Measurements from ENCODE around the gene GPR15LG.
"Not testable (repeated sequence)": the region's sequence is repeated elsewhere in the genome, so short reads cannot be mapped to it uniquely, and the experiment has no call there.

GPR15LG gene

GRCh38 chr10:84173501-84173929 is at the start of gene GPR15LG:
Gene GPR15LG, plus strand, starts transcription at chr10:84173801. Its CDS starts 51 bp downstream, at chr10:84173852.
- Histone ChIP-seq H3K27me3 (replicated peaks; ENCODE audit: insufficient read depth, low read length) (no peaks in the 10 kb centered on the region), H3K9ac (ENCODE audit: low read length) (no peak within 1 kb of the TSS), H2AFZ (ENCODE audit: low read length) (peak within 1 kb of the TSS; percentile 53; the same call in 1 of the 2 replicates), H3K9me2 (replicated peaks; ENCODE audit: insufficient read depth, low read length) (no peaks in the 10 kb centered on the region), H4K20me1 (ENCODE audit: insufficient read depth, low read length) (no peaks in the 10 kb centered on the region), H3K4me1 (ENCODE audit: low read length) (peaks cover 19% of the 10 kb centered on the region; the same call in 1 of the 2 replicates), H3K27ac (ENCODE audit: low read length) (no peak within 1 kb of the TSS), H3K36me3 (replicated peaks; ENCODE audit: insufficient read depth, low read length) (no peaks in the 10 kb centered on the region), H3K9me3 (replicated peaks; ENCODE audit: insufficient read depth, low read length) (no peaks in the 10 kb centered on the region), H3K4me3 (ENCODE audit: low read length) (no peak within 1 kb of the TSS), H3F3A (ENCODE audit: insufficient read depth, low read length) (no peaks in the 10 kb centered on the region), H3K79me2 (ENCODE audit: low read length) (no peaks in the 10 kb centered on the region), H3K4me2 (ENCODE audit: low read depth, low read length) (no peak within 1 kb of the TSS)
- no peak for TF ChIP-seq EZH2 (optimal IDR thresholded peaks at IDR 0.05; ENCODE audit: low read depth, low read length)
- no peak for TF ChIP-seq CTCF (IDR thresholded peaks at IDR 0.05; ENCODE audit: low read length)
- no peak for DNase-seq

- H3K36me3 ChIP-seq (replicated peaks; ENCODE audit: insufficient read depth, low read length); H3K27me3 ChIP-seq (replicated peaks; ENCODE audit: insufficient read depth, low read length); DNase-seq; H3F3A ChIP-seq (ENCODE audit: insufficient read depth, low read length); H3K4me1 ChIP-seq (ENCODE audit: low read length); H3K4me2 ChIP-seq (ENCODE audit: low read depth, low read length); H3K79me2 ChIP-seq (ENCODE audit: low read length); H3K9me3 ChIP-seq (replicated peaks; ENCODE audit: insufficient read depth, low read length); H3K9me2 ChIP-seq (replicated peaks; ENCODE audit: insufficient read depth, low read length); H3K9ac ChIP-seq (ENCODE audit: low read length); H2AFZ ChIP-seq (ENCODE audit: low read length); H3K4me3 ChIP-seq (ENCODE audit: low read length); H3K27ac ChIP-seq (ENCODE audit: low read length); H4K20me1 ChIP-seq (ENCODE audit: insufficient read depth, low read length): not testable (repeated sequence)
- TF ChIP-seq CTCF (IDR thresholded peaks at IDR 0.05; ENCODE audit: low read length) = peak; percentile 18
These were observed 47.5 kb upstream of the GPR15LG start for GRCh38 chr10:84125910-84126784.

- Histone ChIP-seq H3K9ac (ENCODE audit: low read length) (no peak overlapping the region), H3K79me2 (ENCODE audit: low read length) (no peaks in the 10 kb centered on the region), H3K4me3 (ENCODE audit: low read length) (no peak overlapping the region), H4K20me1 (ENCODE audit: insufficient read depth, low read length) (no peaks in the 10 kb centered on the region), H3K27me3 (replicated peaks; ENCODE audit: insufficient read depth, low read length) (no peaks in the 10 kb centered on the region), H3K4me1 (ENCODE audit: low read length) (no peaks in the 10 kb centered on the region), H3K27ac (ENCODE audit: low read length) (no peak overlapping the region), H2AFZ (ENCODE audit: low read length) (no peak overlapping the region), H3K36me3 (replicated peaks; ENCODE audit: insufficient read depth, low read length) (no peaks in the 10 kb centered on the region), H3F3A (ENCODE audit: insufficient read depth, low read length) (no peaks in the 10 kb centered on the region), H3K4me2 (ENCODE audit: low read depth, low read length) (no peak overlapping the region), H3K9me2 (replicated peaks; ENCODE audit: insufficient read depth, low read length) (no peaks in the 10 kb centered on the region), H3K9me3 (replicated peaks; ENCODE audit: insufficient read depth, low read length) (no peaks in the 10 kb centered on the region)
- no peak for TF ChIP-seq CTCF (IDR thresholded peaks at IDR 0.05; ENCODE audit: low read length)
- no peak for TF ChIP-seq EZH2phosphoT487 (IDR thresholded peaks at IDR 0.05; ENCODE audit: low read length)
- TF ChIP-seq EZH2 (optimal IDR thresholded peaks at IDR 0.05; ENCODE audit: low read depth, low read length) = no peak
- no peak for DNase-seq
These were observed 46.8 kb upstream of the GPR15LG start for GRCh38 chr10:84126785-84127167.
